Measurements from ENCODE around the gene MPDU1.

MPDU1 gene

DNA sequence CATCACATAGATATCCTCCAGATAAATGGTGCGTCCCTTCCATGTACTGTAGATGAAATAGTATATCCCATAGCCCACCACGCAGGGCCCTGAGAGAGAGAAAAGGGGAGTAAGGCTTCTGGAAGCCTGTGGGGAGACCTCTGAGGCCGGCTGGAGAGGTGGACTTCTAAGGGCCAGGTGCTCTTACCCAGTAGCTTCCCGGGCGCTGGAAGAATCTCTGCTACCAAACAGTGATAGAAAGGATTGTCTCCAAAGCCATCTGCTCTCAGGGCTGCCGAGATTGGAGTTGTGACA, 43.3 kb downstream of the MPDU1 start:
- peaks cover 8 to 11% of the 10 kb centered on the region in 2 donors for H3K4me1 Mint-ChIP-seq (ENCODE audit: low read depth in 2 of 2)
- H3K27ac Mint-ChIP-seq = peak overlapping the region; percentile 84 to 91
- no peaks in the 10 kb centered on the region for H3K9me3 Mint-ChIP-seq
- ATAC-seq (replicated peaks) (no peak), DNase-seq (no peak)
- H3K36me3 Mint-ChIP-seq (ENCODE audit: insufficient read depth) = peaks cover 5% of the 10 kb centered on the region
- H3K4me3 Mint-ChIP-seq = peak overlapping the region; percentile 90 to 92
- no peaks in the 10 kb centered on the region for H3K27me3 Mint-ChIP-seq

DNA sequence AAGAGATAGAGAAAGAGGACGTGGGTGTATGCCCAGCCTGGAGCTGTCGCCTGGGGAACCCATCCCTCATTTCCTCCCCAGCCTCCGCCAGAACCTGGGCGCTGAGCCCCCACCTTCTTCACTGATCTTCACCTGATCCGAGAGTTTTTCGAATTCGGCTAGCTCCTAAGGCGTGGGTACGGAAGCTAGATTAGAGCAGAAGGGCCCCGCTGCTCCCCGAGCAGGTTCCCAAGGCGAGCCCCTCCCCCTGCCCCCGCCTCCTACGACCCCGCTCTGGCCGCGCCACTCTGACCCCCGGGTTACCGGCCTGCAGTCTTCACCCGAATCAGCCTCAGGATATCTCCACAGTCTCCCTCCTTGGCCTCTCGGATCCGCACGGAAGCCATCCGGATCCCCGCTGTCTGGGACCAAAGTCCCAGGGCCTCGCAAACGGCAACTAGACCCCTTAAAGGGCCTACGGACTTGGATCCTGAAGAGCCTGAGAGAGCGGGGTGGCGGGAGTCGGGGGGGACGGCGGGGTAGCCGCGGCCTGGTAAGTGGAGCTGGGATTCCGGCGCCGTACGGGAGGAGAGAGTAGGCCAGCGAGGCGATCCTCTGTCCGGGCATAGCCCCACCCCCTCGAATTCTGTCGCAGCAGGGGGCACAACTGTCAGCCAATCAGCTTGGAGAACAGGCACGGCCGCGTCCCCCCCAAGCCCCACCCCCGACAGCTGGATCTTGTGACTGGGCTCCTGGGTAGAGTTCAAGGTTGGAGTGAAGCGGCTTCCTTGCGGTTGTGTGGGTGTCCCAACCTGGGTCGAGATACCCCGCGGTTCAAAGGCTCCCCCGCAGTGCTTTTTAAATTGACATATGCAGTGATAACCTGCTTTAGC, 43.8 kb downstream of the MPDU1 start, which contains the start of gene SAT2:
SAT2 (minus strand) TSS at position 572 of the 872 bp plus-strand sequence; CDS start at position 386, 186 bp downstream.
- Mint-ChIP-seq H3K4me3 (peak within 1 kb of the TSS; percentile 90 to 92), H3K27me3 (no peaks in the 10 kb centered on the region), H3K36me3 (ENCODE audit: insufficient read depth) (peaks cover 5% of the 10 kb centered on the region), H3K27ac (peak within 1 kb of the TSS; percentile 84 to 91), H3K4me1 (ENCODE audit: low read depth in 2 of 2) (peaks cover 8 to 11% of the 10 kb centered on the region in 2 donors), H3K9me3 (no peaks in the 10 kb centered on the region)
- peak; percentile 94 for ATAC-seq (replicated peaks)
- DNase-seq = peak; percentile 64 to 71 (median 70)

DNA sequence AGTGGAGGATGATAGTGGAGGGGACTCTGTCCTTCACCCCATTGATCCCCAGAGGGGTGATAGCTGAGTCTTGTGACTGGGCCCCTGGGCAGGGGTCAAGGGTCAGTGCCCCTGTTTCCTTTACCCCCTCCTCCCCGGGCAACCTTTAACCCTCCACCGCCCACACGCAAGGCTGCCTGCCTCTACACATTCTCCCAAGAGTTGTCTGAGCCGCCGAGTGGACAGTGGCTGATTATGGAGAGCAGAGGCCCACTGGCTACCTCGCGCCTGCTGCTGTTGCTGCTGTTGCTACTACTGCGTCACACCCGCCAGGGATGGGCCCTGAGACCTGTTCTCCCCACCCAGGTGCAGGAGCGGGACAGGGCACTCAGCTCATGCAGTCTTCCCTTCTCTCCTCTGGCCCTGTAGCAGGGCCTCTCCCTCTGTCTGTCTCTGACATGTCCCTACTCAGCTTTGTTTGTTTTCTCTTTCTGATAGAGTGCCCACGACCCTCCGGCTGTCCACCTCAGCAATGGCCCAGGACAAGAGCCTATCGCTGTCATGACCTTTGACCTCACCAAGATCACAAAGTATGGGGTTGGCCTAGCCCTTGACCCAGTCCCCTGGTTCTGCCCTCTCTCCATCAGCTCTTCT, 46.4 kb downstream of the MPDU1 start, which contains the start of gene SHBG:
SHBG (plus strand) TSS at position 197 of the 633 bp plus-strand sequence; CDS start at position 235, 38 bp downstream.
- ATAC-seq (replicated peaks) (no peak), DNase-seq (no peak)
- peaks cover 0 to 7% of the 10 kb centered on the region in 2 donors for H3K27me3 Mint-ChIP-seq
- peaks cover 5% of the 10 kb centered on the region for H3K36me3 Mint-ChIP-seq (ENCODE audit: insufficient read depth)
- H3K4me3 Mint-ChIP-seq = no peak within 1 kb of the TSS
- peaks cover 8 to 11% of the 10 kb centered on the region in 2 donors for H3K4me1 Mint-ChIP-seq (ENCODE audit: low read depth in 2 of 2)
- no peak within 1 kb of the TSS for H3K27ac Mint-ChIP-seq
- no peaks in the 10 kb centered on the region for H3K9me3 Mint-ChIP-seq

DNA sequence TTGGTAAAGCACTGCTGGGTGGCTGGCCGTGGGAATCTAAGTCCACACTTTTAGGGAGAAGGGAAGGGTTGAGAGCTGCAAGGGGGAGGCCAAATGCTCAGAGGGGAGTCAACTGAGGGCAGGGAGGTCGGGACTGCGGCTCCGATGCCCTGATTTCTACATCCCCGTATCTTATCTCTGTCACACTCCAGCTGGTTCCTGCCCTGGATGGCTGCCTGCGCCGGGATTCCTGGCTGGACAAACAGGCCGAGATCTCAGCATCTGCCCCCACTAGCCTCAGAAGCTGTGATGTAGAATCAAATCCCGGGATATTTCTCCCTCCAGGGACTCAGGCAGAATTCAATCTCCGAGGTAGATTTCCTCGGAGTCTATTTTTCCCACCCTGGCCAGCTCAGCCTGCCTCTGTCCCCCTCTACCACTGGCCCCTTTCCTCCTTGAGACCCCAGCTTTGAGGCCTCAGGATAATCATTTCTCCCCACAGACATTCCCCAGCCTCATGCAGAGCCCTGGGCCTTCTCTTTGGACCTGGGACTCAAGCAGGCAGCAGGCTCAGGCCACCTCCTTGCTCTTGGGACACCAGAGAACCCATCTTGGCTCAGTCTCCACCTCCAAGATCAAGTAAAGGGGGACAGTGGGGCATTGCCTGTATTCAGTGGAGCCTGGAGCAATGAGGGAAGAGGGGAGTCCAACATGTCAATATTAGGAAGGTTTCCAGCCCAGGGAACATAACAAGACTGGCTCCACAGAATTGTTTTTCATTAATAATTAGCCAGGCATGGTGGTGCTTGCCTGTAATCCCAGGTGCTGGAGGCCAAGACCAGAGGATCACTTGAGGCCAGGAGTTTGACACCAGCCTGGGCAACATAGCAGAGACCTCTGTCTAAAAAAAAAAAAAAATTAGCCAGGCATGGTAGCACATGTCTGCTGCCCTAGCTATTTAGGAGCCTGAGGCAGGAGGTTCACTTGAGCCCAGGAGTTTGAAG, 48.0 kb downstream of the MPDU1 start:
- Mint-ChIP-seq H3K9me3 (no peaks in the 10 kb centered on the region), H3K4me1 (ENCODE audit: low read depth in 2 of 2) (peaks cover 4 to 5% of the 10 kb centered on the region in 2 donors), H3K36me3 (ENCODE audit: insufficient read depth) (no peaks in the 10 kb centered on the region), H3K4me3 (no peak overlapping the region), H3K27ac (peak overlapping the region in 1 of 2 donors; percentile 59), H3K27me3 (peaks cover 0 to 7% of the 10 kb centered on the region in 2 donors)
- DNase-seq = no peak
- no peak for ATAC-seq (replicated peaks)

DNA sequence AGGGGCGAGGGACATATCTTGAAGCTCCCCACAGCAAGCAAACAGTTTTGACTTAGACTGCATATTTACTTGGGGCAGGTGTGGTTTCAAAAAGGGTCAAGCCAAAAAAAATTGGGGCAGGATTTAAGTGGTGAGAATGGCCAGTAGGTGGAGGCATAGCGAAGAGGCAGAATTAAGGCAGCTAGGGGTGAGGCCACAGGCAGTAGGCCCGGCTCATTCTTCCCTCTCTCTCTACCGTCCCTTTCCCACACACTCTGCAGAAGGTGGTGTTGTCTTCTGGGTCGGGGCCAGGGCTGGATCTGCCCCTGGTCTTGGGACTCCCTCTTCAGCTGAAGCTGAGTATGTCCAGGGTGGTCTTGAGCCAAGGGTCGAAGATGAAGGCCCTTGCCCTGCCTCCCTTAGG, 48.8 kb downstream of the MPDU1 start:
- ATAC-seq (replicated peaks) (no peak), DNase-seq (no peak)
- no peaks in the 10 kb centered on the region for H3K9me3 Mint-ChIP-seq
- peaks cover 0 to 7% of the 10 kb centered on the region in 2 donors for H3K27me3 Mint-ChIP-seq
- no peaks in the 10 kb centered on the region for H3K36me3 Mint-ChIP-seq (ENCODE audit: insufficient read depth)
- H3K27ac Mint-ChIP-seq = peak overlapping the region in 1 of 2 donors; percentile 59
- no peak overlapping the region for H3K4me3 Mint-ChIP-seq
- H3K4me1 Mint-ChIP-seq (ENCODE audit: low read depth in 2 of 2) = peaks cover 0 to under 1% of the 10 kb centered on the region in 2 donors

DNA sequence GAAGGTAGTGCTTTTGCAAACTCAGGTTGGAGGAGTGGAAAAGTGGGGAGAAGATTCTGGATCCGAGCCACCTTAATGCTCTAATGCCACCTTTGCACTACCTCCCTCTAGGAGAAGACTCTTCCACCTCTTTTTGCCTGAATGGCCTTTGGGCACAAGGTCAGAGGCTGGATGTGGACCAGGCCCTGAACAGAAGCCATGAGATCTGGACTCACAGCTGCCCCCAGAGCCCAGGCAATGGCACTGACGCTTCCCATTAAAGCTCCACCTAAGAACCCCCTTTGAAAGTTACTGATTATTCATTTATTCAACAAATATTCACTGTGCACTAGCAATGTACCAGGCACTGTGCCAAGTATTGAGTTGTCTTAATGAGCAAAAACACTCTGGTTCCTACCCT, 49.4 kb downstream of the MPDU1 start:
- Mint-ChIP-seq H3K27ac (no peak overlapping the region), H3K4me1 (ENCODE audit: low read depth in 2 of 2) (no peaks in the 10 kb centered on the region), H3K27me3 (peaks cover 0 to 7% of the 10 kb centered on the region in 2 donors), H3K4me3 (no peak overlapping the region), H3K9me3 (no peaks in the 10 kb centered on the region), H3K36me3 (ENCODE audit: insufficient read depth) (no peaks in the 10 kb centered on the region)
- DNase-seq = no peak
- no peak for ATAC-seq (replicated peaks)

DNA sequence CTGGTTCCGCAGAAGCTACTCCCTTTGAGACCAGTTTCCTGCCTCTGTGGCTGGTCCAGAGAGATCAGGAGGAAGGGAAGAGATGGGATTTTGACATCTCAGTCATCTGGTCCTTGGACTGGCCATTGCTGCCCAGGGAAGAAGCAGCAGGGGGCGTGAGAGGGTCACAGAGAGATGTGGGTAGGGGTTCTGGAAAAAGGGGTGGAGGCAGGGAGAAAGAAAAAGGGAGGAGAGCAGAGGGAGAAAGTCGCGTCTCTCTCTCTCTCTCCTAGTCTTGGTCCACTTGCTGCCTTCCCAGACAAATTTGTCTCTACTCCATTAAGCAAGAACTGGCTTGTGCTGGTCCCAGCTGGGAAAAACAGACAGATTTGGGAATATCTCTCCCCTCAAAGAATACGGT, 50.7 kb downstream of the MPDU1 start:
- ATAC-seq (replicated peaks) (no peak), DNase-seq (no peak)
- H3K27me3 Mint-ChIP-seq = peaks cover 0 to 7% of the 10 kb centered on the region in 2 donors
- no peaks in the 10 kb centered on the region for H3K9me3 Mint-ChIP-seq
- no peaks in the 10 kb centered on the region for H3K4me1 Mint-ChIP-seq (ENCODE audit: low read depth in 2 of 2)
- H3K36me3 Mint-ChIP-seq (ENCODE audit: insufficient read depth) = no peaks in the 10 kb centered on the region
- H3K27ac Mint-ChIP-seq = no peak overlapping the region
- H3K4me3 Mint-ChIP-seq = no peak overlapping the region

DNA sequence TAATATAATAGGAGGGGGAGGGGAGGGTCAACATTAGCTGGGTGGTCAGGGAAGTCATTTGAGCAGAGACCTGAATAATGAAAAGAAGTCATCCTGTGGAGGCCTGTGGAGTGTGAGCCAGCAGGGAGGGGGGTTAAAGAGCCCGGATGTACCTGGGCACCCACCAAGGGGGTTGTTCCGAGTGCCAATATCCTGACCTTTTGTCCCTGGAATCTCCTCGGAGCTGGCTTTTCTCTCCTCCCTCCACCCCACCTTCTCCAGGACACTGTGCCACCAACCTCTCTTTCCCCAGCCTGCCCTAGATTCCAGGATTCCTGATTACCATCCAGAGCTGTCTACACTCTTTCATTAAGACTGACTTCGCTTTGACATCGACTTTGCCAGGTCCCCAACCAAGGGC, 52.5 kb downstream of the MPDU1 start:
- Mint-ChIP-seq H3K4me1 (ENCODE audit: low read depth in 2 of 2) (no peaks in the 10 kb centered on the region), H3K27ac (peak overlapping the region in 1 of 2 donors; percentile 20), H3K9me3 (no peaks in the 10 kb centered on the region), H3K4me3 (no peak overlapping the region), H3K27me3 (peaks cover 0 to 7% of the 10 kb centered on the region in 2 donors), H3K36me3 (ENCODE audit: insufficient read depth) (no peaks in the 10 kb centered on the region)
- DNase-seq (no peak), ATAC-seq (replicated peaks) (no peak)
